ENCODE data around the gene CHAT.

Gene CHAT

DNA sequence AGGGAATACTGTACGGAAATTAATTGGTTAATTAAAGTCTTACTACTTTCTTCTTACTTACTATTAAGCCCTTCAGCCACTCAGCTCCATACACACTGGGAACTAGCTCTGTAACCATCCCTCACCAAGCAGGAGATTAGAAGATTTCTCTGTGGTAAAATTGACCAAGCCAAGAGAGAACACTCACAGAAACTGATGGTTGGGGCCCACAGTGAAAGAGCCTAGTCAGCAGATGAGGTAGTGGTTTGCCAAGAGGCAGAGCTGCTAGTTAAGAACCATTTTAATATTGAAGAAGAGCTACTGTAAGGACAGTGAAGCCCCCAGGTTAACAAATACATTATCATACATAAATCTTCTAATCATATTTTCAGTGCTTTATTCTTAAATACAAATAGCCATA lies 43.8 kb downstream of the CHAT start:
- no peak for DNase-seq (ENCODE audit: low read depth)
- H3K4me3 ChIP-seq (ENCODE audit: low read depth, low read length) = no peak overlapping the region
- TF ChIP-seq, protein P1, sequence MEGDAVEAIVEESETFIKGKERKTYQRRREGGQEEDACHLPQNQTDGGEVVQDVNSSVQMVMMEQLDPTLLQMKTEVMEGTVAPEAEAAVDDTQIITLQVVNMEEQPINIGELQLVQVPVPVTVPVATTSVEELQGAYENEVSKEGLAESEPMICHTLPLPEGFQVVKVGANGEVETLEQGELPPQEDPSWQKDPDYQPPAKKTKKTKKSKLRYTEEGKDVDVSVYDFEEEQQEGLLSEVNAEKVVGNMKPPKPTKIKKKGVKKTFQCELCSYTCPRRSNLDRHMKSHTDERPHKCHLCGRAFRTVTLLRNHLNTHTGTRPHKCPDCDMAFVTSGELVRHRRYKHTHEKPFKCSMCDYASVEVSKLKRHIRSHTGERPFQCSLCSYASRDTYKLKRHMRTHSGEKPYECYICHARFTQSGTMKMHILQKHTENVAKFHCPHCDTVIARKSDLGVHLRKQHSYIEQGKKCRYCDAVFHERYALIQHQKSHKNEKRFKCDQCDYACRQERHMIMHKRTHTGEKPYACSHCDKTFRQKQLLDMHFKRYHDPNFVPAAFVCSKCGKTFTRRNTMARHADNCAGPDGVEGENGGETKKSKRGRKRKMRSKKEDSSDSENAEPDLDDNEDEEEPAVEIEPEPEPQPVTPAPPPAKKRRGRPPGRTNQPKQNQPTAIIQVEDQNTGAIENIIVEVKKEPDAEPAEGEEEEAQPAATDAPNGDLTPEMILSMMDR (IDR thresholded peaks at IDR 0.05; ENCODE audit: control insufficient read depth, extremely low read depth, insufficient read depth) = no peak

- TF ChIP-seq, protein P1 (IDR thresholded peaks at IDR 0.05; ENCODE audit: control insufficient read depth, extremely low read depth, insufficient read depth) = no peak
- H3K4me3 ChIP-seq (ENCODE audit: low read depth, low read length) = no peak overlapping the region
- DNase-seq (ENCODE audit: low read depth) = no peak
These were observed 47.5 kb downstream of the CHAT start for GRCh38 chr10:49661140-49661856.

- H3K4me3 ChIP-seq (ENCODE audit: low read depth, low read length) = no peak overlapping the region
- DNase-seq (ENCODE audit: low read depth) = no peak
- TF ChIP-seq, protein P1 (IDR thresholded peaks at IDR 0.05; ENCODE audit: control insufficient read depth, extremely low read depth, insufficient read depth) = no peak
These were observed 48.5 kb downstream of the CHAT start for GRCh38 chr10:49662169-49662830.

DNA sequence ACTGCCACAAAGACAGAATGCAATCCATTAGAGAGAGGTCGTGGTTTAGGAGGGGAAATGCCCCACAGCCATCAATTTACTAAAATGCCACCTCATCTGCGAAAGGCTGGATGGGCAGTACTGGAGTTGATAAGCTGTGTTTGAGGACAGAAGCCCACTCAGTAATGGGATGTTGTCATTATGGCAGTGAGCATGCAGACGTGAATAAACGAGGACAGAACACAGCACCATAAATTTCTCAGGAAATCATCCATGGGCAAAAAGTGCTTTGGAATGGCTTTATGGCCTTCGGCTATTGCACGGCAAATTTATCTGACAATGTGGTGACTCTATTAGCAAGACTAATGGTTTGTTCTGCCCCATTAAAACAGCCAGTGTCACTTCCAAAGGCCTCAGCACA lies 49.8 kb downstream of the CHAT start:
- no peak for DNase-seq (ENCODE audit: low read depth)
- TF ChIP-seq, protein P1 (IDR thresholded peaks at IDR 0.05; ENCODE audit: control insufficient read depth, extremely low read depth, insufficient read depth) = no peak
- H3K4me3 ChIP-seq (ENCODE audit: low read depth, low read length) = no peak overlapping the region

GRCh38 chr10:49664006-49664841 lies 50.4 kb downstream of the CHAT start:
- DNase-seq (ENCODE audit: low read depth) = no peak
- no peak overlapping the region for H3K4me3 ChIP-seq (ENCODE audit: low read depth, low read length)
- TF ChIP-seq, protein P1 (IDR thresholded peaks at IDR 0.05; ENCODE audit: control insufficient read depth, extremely low read depth, insufficient read depth) = no peak

- DNase-seq (ENCODE audit: low read depth) = no peak
- TF ChIP-seq, protein P1 (IDR thresholded peaks at IDR 0.05; ENCODE audit: control insufficient read depth, extremely low read depth, insufficient read depth) = no peak
- H3K4me3 ChIP-seq (ENCODE audit: low read depth, low read length) = no peak overlapping the region
These were observed 51.1 kb downstream of the CHAT start for GRCh38 chr10:49664842-49665355.

All from LNCaP clone FGC (cell line).